Measurements from ENCODE around the gene PEX1.
A peak's percentile ranks its signal among the peaks of the same experiment; 100 is the strongest.
"Not testable (repeated sequence)": the region's sequence is repeated elsewhere in the genome, so short reads cannot be mapped to it uniquely, and the experiment has no call there.

Gene PEX1

GRCh38 chr7:92503767-92504166, 24.6 kb downstream of the PEX1 start:
- DNase-seq = no peak

- DNase-seq = no peak
These were observed 29.8 kb downstream of the PEX1 start for GRCh38 chr7:92498557-92498956.

GRCh38 chr7:92496876-92497275, 31.4 kb downstream of the PEX1 start:
- no peak for DNase-seq

- DNase-seq = no peak
These were observed 38.7 kb downstream of the PEX1 start for GRCh38 chr7:92489634-92490033.

GRCh38 chr7:92487804-92488203, 40.5 kb downstream of the PEX1 start:
- DNase-seq = no peak

- DNase-seq = no peak
These were observed 42.3 kb downstream of the PEX1 start for GRCh38 chr7:92485974-92486373.

- no peak for DNase-seq
These were observed 42.9 kb downstream of the PEX1 start for GRCh38 chr7:92485267-92485892.

- not testable (repeated sequence) for DNase-seq
These were observed 44.1 kb downstream of the PEX1 start for GRCh38 chr7:92484226-92484625.

- not testable (repeated sequence) for DNase-seq
These were observed 44.7 kb downstream of the PEX1 start for GRCh38 chr7:92483624-92484023.

GRCh38 chr7:92479146-92479545, 49.2 kb downstream of the PEX1 start:
- not testable (repeated sequence) for DNase-seq

GRCh38 chr7:92478711-92479110, 49.6 kb downstream of the PEX1 start:
- no peak for DNase-seq

GRCh38 chr7:92478095-92478494, 50.2 kb downstream of the PEX1 start:
- no peak for DNase-seq

- DNase-seq = not testable (repeated sequence)
These were observed 50.6 kb downstream of the PEX1 start, which contains the start of gene ERVW-1 for GRCh38 chr7:92477681-92478080. Gene ERVW-1 (minus strand): TSS chr7:92477946. CDS start chr7:92470381, 7,565 bp downstream.

GRCh38 chr7:92475851-92476590, 52.3 kb downstream of the PEX1 start:
- not testable (repeated sequence) for DNase-seq

GRCh38 chr7:92475261-92475770, 53.0 kb downstream of the PEX1 start:
- not testable (repeated sequence) for DNase-seq

GRCh38 chr7:92473989-92474388, 54.3 kb downstream of the PEX1 start:
- DNase-seq = not testable (repeated sequence)

GRCh38 chr7:92468589-92468988, 59.7 kb downstream of the PEX1 start:
- not testable (repeated sequence) for DNase-seq

GRCh38 chr7:92466682-92467081, 61.6 kb downstream of the PEX1 start:
- DNase-seq = no peak

GRCh38 chr7:92464515-92464914, 63.8 kb downstream of the PEX1 start:
- DNase-seq = no peak

GRCh38 chr7:92462560-92462959, 65.8 kb downstream of the PEX1 start:
- no peak for DNase-seq

GRCh38 chr7:92461027-92462003, 67.0 kb downstream of the PEX1 start:
- peak; percentile 50 for DNase-seq

- no peak for DNase-seq
These were observed 67.8 kb downstream of the PEX1 start for GRCh38 chr7:92460510-92460909.

GRCh38 chr7:92460109-92460508, 68.2 kb downstream of the PEX1 start:
- no peak for DNase-seq

Data from HCEC 1CT (cell line).